GM12878 (cell line): ENCODE measurements around the gene F12. TPM values are rescaled to one million over a fixed set of nuclear protein-coding genes. Genes with fewer than 3 reads are reported as not detected.

Source experiments
- ATAC-seq: fragments of 200-7000 bp; cut with Tn5 transposase; 3 replicates; pipeline ENCODE4 v1.9.1; 2020; ENCODE audit warnings: mild to moderate bottlenecking, moderate library complexity
- BruUV-seq: library from RNA; stranded (reverse); fragments of 400-500 nt; replicated peaks from 2 replicates; lab custom pipeline; 2021; lab: Mats Ljungman, UMichigan
- CTCF ChIA-PET: fragments of 300-600 bp; sonication (Branson Sonifier 250); formaldehyde crosslinking; extraction: SDS; loops from one replicate; lab custom pipeline; 2021; ENCODE audit warnings: inconsistent platforms; lab: Yijun Ruan, JAX
- POLR2A ChIA-PET: fragments of 350-600 bp; formaldehyde crosslinking; extraction: SDS; loops from one replicate; lab custom pipeline; 2021; ENCODE audit warnings: inconsistent platforms; lab: Charles Lee
- RAD21 ChIA-PET: fragments of 300-600 bp; sonication (Branson Sonifier 250); formaldehyde crosslinking; loops from one replicate; lab custom pipeline; 2023; ENCODE audit warnings: antibody characterized with exemption; ENCODE audit not compliant: unreplicated experiment; lab: Charles Lee
- SMC1A ChIA-PET: fragments of 300-600 bp; sonication (Branson Sonifier 250); formaldehyde crosslinking; loops from one replicate; lab custom pipeline; 2023; ENCODE audit not compliant: unreplicated experiment, uncharacterized antibody; lab: Charles Lee
- DNase-seq: peaks from one replicate; pipeline ENCODE4 v3.0.0-alpha.2; 2011; ENCODE audit warnings: low read depth, low spot score
- FAIRE-seq: peaks from 3 replicates; lab custom pipeline; 2011; peaks lifted over from hg19 to GRCh38; lab: Jason Lieb, UNC
- H2AFZ ChIP-seq: 2 replicates; pipeline ENCODE4 v1.6.0; 2011; ENCODE audit warnings: low read depth, low read length, control low read depth; ENCODE audit not compliant: control insufficient read depth
- H3K27ac ChIP-seq: 2 replicates; pipeline ENCODE4 v1.5.1; 2011; ENCODE audit warnings: control low read depth; ENCODE audit not compliant: control insufficient read depth, insufficient read depth
- H3K27me3 ChIP-seq, 2 experiments: replicated peaks in 1 of 2; 2 replicates each; pipeline versions ENCODE4 v1.6.0 to v1.6.1; 2011; ENCODE audit warnings: low read length in 1 of 2; ENCODE audit not compliant: control insufficient read depth in 2 of 2, insufficient read depth in 2 of 2
- H3K36me3 ChIP-seq, 2 experiments: 2 replicates each; pipeline ENCODE4 v1.5.1; 2011; ENCODE audit warnings: low read length in 1 of 2; ENCODE audit not compliant: control insufficient read depth in 2 of 2, insufficient read depth in 2 of 2
- H3K4me1 ChIP-seq: 2 replicates; pipeline ENCODE4 v1.6.1; 2011; ENCODE audit warnings: mild to moderate bottlenecking, low read length, moderate library complexity, mixed read lengths; ENCODE audit not compliant: control insufficient read depth, insufficient read depth
- H3K4me2 ChIP-seq: 2 replicates; pipeline ENCODE4 v1.6.0; 2011; ENCODE audit warnings: control low read depth; ENCODE audit not compliant: control insufficient read depth, insufficient read depth
- H3K4me3 ChIP-seq: fragments of 200-600 bp; sonication (generic); 2 replicates; pipeline ENCODE4 v1.5.1; 2016
- H3K79me2 ChIP-seq: 2 replicates; pipeline ENCODE4 v1.6.0; 2011; ENCODE audit warnings: low read length; ENCODE audit not compliant: control insufficient read depth, insufficient read depth
- H3K9ac ChIP-seq: 2 replicates; pipeline ENCODE4 v1.8.0; 2011; ENCODE audit warnings: low read length, control low read depth, mixed read lengths; ENCODE audit not compliant: control insufficient read depth, insufficient read depth
- H3K9me3 ChIP-seq: replicated peaks from 3 replicates; pipeline ENCODE4 v1.5.1; 2011; ENCODE audit warnings: mild to moderate bottlenecking, low read length; ENCODE audit not compliant: control insufficient read depth, insufficient read depth
- H4K20me1 ChIP-seq: 2 replicates; pipeline ENCODE4 v1.6.0; 2011; ENCODE audit not compliant: control insufficient read depth, insufficient read depth
- EGR1 ChIP-seq, 2 experiments: IDR thresholded peaks; 1 replicate in 1 of 2; 2 replicates in 1 of 2; pipeline ENCODE4 v1.6.1; 2011 to 2012; ENCODE audit warnings: low read depth in 2 of 2, low read length in 2 of 2, borderline replicate concordance in 1 of 2, mild to moderate bottlenecking in 1 of 2, moderate library complexity in 1 of 2
- HDGF ChIP-seq: fragments of 450-650 bp; IDR thresholded peaks from 2 replicates; pipeline ENCODE4 v1.6.1; 2016; ENCODE audit warnings: antibody characterized with exemption
- JUND ChIP-seq: IDR thresholded peaks from 2 replicates; pipeline ENCODE4 v1.6.1; 2012; ENCODE audit warnings: low read depth, mild to moderate bottlenecking, low read length, improper control_type of control experiment, moderate library complexity
- KLF5 ChIP-seq: fragments of 450-650 bp; IDR thresholded peaks from 2 replicates; pipeline ENCODE4 v1.6.1; 2014; ENCODE audit warnings: mild to moderate bottlenecking; ENCODE audit not compliant: partially characterized antibody
- PKNOX1 ChIP-seq: fragments of 450-650 bp; IDR thresholded peaks from 2 replicates; pipeline ENCODE4 v1.6.1; 2016; ENCODE audit warnings: mild to moderate bottlenecking
- WRNIP1 ChIP-seq: IDR thresholded peaks from 2 replicates; pipeline ENCODE4 v1.6.1; 2011; ENCODE audit warnings: low read depth, low read length, improper control_type of control experiment, borderline replicate concordance
- WGBS: methylation state at CpG from one replicate; pipeline ENCODE4 v1.1.6; 2016; ENCODE audit warnings: low lambda C conversion rate; ENCODE audit not compliant: insufficient replicate concordance, insufficient coverage; ENCODE audit errors: missing lambda C conversion rate; 5-methylcytosine and 5-hydroxymethylcytosine counted together
- in situ Hi-C: fragments of 300-500 bp; cut with MboI; formaldehyde crosslinking; loops from 9 replicates; pipeline ENCODE4 v1.14.3; 2018; ENCODE audit warnings: mixed read lengths
- intact Hi-C: fragments of 100-400 bp; cut with micrococcal nuclease; formaldehyde crosslinking; loops from one replicate; pipeline ENCODE4 v1.14.2; 2022; ENCODE audit not compliant: unreplicated experiment
- polyA plus RNA-seq, 11 experiments: library from polyadenylated mRNA; depleted of rRNA in 4 of 11; unstranded in 6 of 11; stranded (reverse) in 5 of 11; fragments of >200 nt; fragmentation: Nextera tagmentation in 4 of 11; fragmentation: Illumina TruSeq in 1 of 11; extraction: Ambion mirVana in 4 of 11; extraction: Trizol in 1 of 11; gene quantifications; 1 replicate in 1 of 11; 2 replicates in 10 of 11; pipeline versions ENCODE4 v1.2.1 to v1.2.3, GENCODE V29; 2011 to 2016; ENCODE audit warnings: inconsistent platforms in 2 of 11, missing spikeins in 2 of 11, low read depth in 1 of 11
- total RNA-seq, 4 experiments: library from RNA; depleted of rRNA in 3 of 4; stranded (reverse); fragments of >200 nt in 3 of 4; fragmentation: Illumina TruSeq in 1 of 4; extraction: Trizol in 1 of 4; gene quantifications; 2 replicates each; pipeline versions ENCODE4 v1.2.1 to v1.2.3, GENCODE V29; 2013 to 2021

The F12 gene
- total and polyA plus RNA-seq, 10 of the 15 experiments (the other 5 are each of a cell fraction or from before 2014, with no cell fraction given) = 0.25 to 11.3 (median 5.5) TPM

- WGBS = 49% methylated on average over 2 of the region's 2 CpGs
- POLR2A ChIA-PET = interaction anchor here (1.0 to 11.0 kb wide), 9 partner anchors 14 to 96 kb away, joined by 3 to 174 read pairs (median 10); partner anchors contain the start of genes GRK6, PDLIM7 and PRR7
- Histone ChIP-seq H3K36me3 (no peaks in the 10 kb centered on the region), H3K9me3 (no peaks in the 10 kb centered on the region), H3K4me3 (no peak overlapping the region), H3K79me2 (no peaks in the 10 kb centered on the region), H3K9ac (no peak overlapping the region), H2AFZ (no peak overlapping the region; the same call in 1 of the 2 replicates), H3K4me2 (no peak overlapping the region), H3K27me3 (no peaks in the 10 kb centered on the region; a peak in 1 of 4 replicates), H3K27ac (no peak overlapping the region), H4K20me1 (no peaks in the 10 kb centered on the region), H3K4me1 (peaks cover 28% of the 10 kb centered on the region)
- FAIRE-seq (no peak), DNase-seq (no peak), ATAC-seq (no peak)
- SMC1A ChIA-PET = interaction anchor here (0.7 to 7.4 kb wide), 9 partner anchors 11 to 96 kb away, joined by 3 to 105 read pairs (median 21); partner anchors contain the start of genes GRK6, PDLIM7 and PRR7
- in situ Hi-C loops = no loop called here
- CTCF ChIA-PET = interaction anchor here (1.0 to 8.3 kb wide), 18 partner anchors 10 to 107 kb away, joined by 3 to 391 read pairs (median 18); partner anchors contain the start of genes GRK6, PDLIM7 and PRR7
- TF ChIP-seq EGR1 (IDR thresholded peaks at IDR 0.05; ENCODE audit: borderline replicate concordance in 1 of 2, low read depth in 2 of 2, low read length in 2 of 2) (0 out of 3 replicates have a peak, but pooled peaks of 1 of the 2 experiments have one; percentile 1), JUND (no peak)
- no TSS peak for BruUV-seq
- RAD21 ChIA-PET = interaction anchor here (0.7 to 6.5 kb wide), 13 partner anchors 9 to 103 kb away, joined by 3 to 291 read pairs (median 12); partner anchors contain the start of genes GRK6, PDLIM7, PRR7 and RGS14
- intact Hi-C loops = no loop called here
These were observed 4.1 kb downstream of the F12 start for GRCh38 chr5:177405312-177405711.

GRCh38 chr5:177404641-177405179 is 4.7 kb downstream of the F12 start:
- Histone ChIP-seq H3K9ac (peak overlapping the region; percentile 49), H3K27me3 (no peaks in the 10 kb centered on the region; a peak in 1 of 4 replicates), H3K36me3 (no peaks in the 10 kb centered on the region), H2AFZ (peak overlapping the region; percentile 88), H3K4me3 (peak overlapping the region; percentile 79; the same call in 1 of the 2 replicates), H3K4me2 (peak overlapping the region; percentile 87), H4K20me1 (no peaks in the 10 kb centered on the region), H3K4me1 (peaks cover 28% of the 10 kb centered on the region), H3K27ac (peak overlapping the region; percentile 35; the same call in 1 of the 2 replicates), H3K9me3 (no peaks in the 10 kb centered on the region), H3K79me2 (no peaks in the 10 kb centered on the region)
- ATAC-seq = no peak
- ChIA-PET RAD21 (interaction anchor here (0.7 to 6.5 kb wide), 21 partner anchors 8 to 106 kb away, joined by 3 to 291 read pairs (median 8); partner anchors contain the start of genes GRK6, PDLIM7, PRR7 and RGS14), SMC1A (interaction anchor here (0.7 to 7.4 kb wide), 16 partner anchors 9 to 106 kb away, joined by 3 to 105 read pairs (median 8); partner anchors contain the start of genes GRK6, PDLIM7 and PRR7), POLR2A (interaction anchor here (1.0 to 11.0 kb wide), 15 partner anchors 8 to 97 kb away, joined by 3 to 174 read pairs (median 6); partner anchors contain the start of genes GRK6, PDLIM7 and PRR7), CTCF (interaction anchor here (0.7 to 8.3 kb wide), 28 partner anchors 10 to 106 kb away, joined by 3 to 391 read pairs (median 8); partner anchors contain the start of genes GRK6, PDLIM7, PRR7 and RGS14)
- FAIRE-seq = no peak
- no peak for TF ChIP-seq KLF5
- TF ChIP-seq PKNOX1 = peak; percentile 8; the same call in 1 of the 2 replicates
- no peak for TF ChIP-seq WRNIP1
- peak; percentile 82 for TF ChIP-seq HDGF
- WGBS = 56% methylated on average over 13 of the region's 16 CpGs
- no peak for DNase-seq
- in situ Hi-C loops (no loop called here), intact Hi-C loops (loop anchor here (1.0 kb wide), 1 partner anchor 50 kb away; no protein-coding TSS in a partner anchor)
- no TSS peak for BruUV-seq
